Stimulated activated naive CD4-positive, alpha-beta T cell treated with Interleukin-2 at 50 U/mL for 16 hours (primary cell): ENCODE measurements around the gene PSMB10.
"Not testable (repeated sequence)": the region's sequence is repeated elsewhere in the genome, so short reads cannot be mapped to it uniquely, and the experiment has no call there.

Experiments
- DNase-seq: peaks from one replicate; lab custom pipeline; 2025; lab: John Stamatoyannopoulos, UW

Gene PSMB10

GRCh38 chr16:67924140-67924906 is 12.3 kb downstream of the PSMB10 start:
- DNase-seq = no peak

- no peak for DNase-seq
Measured at GRCh38 chr16:67923414-67924116, 13.1 kb downstream of the PSMB10 start.

GRCh38 chr16:67922740-67923139 is 13.9 kb downstream of the PSMB10 start:
- DNase-seq = no peak

- DNase-seq = no peak
Measured at GRCh38 chr16:67922221-67922620, 14.4 kb downstream of the PSMB10 start.

- DNase-seq = no peak
Measured at GRCh38 chr16:67919622-67920221, 16.9 kb downstream of the PSMB10 start.

- peak; percentile 24 for DNase-seq
Measured at GRCh38 chr16:67917852-67918236, 18.8 kb downstream of the PSMB10 start.

- DNase-seq = no peak
Measured at GRCh38 chr16:67917140-67917851, 19.4 kb downstream of the PSMB10 start.

- no peak for DNase-seq
Measured at GRCh38 chr16:67915831-67916723, 20.6 kb downstream of the PSMB10 start.

GRCh38 chr16:67915496-67915769 is 21.2 kb downstream of the PSMB10 start:
- not testable (repeated sequence) for DNase-seq

GRCh38 chr16:67914758-67915495 is 21.7 kb downstream of the PSMB10 start:
- DNase-seq = no peak

- no peak for DNase-seq
Measured at GRCh38 chr16:67910158-67910557, 26.5 kb downstream of the PSMB10 start.

- DNase-seq = no peak
Measured at GRCh38 chr16:67909056-67909742, 27.5 kb downstream of the PSMB10 start.

- no peak for DNase-seq
Measured at GRCh38 chr16:67907397-67908180, 29.1 kb downstream of the PSMB10 start.

- no peak for DNase-seq
Measured at GRCh38 chr16:67902831-67903230, 33.8 kb downstream of the PSMB10 start.

GRCh38 chr16:67901734-67902133 is 34.9 kb downstream of the PSMB10 start:
- DNase-seq = no peak

GRCh38 chr16:67897231-67897630 is 39.4 kb downstream of the PSMB10 start:
- DNase-seq = no peak

- no peak for DNase-seq
Measured at GRCh38 chr16:67893743-67894399, 42.8 kb downstream of the PSMB10 start.

GRCh38 chr16:67892899-67893742 is 43.5 kb downstream of the PSMB10 start, which contains the start of gene PSKH1:
Gene PSKH1, plus strand, starts transcription at chr16:67893254. Its CDS starts 15,496 bp downstream, at chr16:67908750.
- peak; percentile 98 for DNase-seq
